GM18520 (cell line): ENCODE results near the gene GABARAPL2.
"Not testable (repeated sequence)": the region's sequence is repeated elsewhere in the genome, so short reads cannot be mapped to it uniquely, and the experiment has no call there.

Experiments used
- ATAC-seq: cut with Tn5 transposase; IDR thresholded peaks from one replicate; pipeline ENCODE4 v1.9.1; 2021; ENCODE audit not compliant: unreplicated experiment

The GABARAPL2 gene

GRCh38 chr16:75566040-75566757 is at the start of gene GABARAPL2:
GABARAPL2 (plus strand) TSS chr16:75566379; CDS start chr16:75566487, 108 bp downstream.
- ATAC-seq, result peak; percentile 35

- ATAC-seq, result no peak
Measured at GRCh38 chr16:75519175-75519574, 47.0 kb upstream of the GABARAPL2 start.

- ATAC-seq, result no peak
Measured at GRCh38 chr16:75526032-75526790, 40.0 kb upstream of the GABARAPL2 start.

- no peak for ATAC-seq
Measured at GRCh38 chr16:75527825-75528299, 38.3 kb upstream of the GABARAPL2 start.

GRCh38 chr16:75529056-75529905 is 36.9 kb upstream of the GABARAPL2 start:
- no peak for ATAC-seq

- ATAC-seq, result no peak
Measured at GRCh38 chr16:75529959-75530358, 36.2 kb upstream of the GABARAPL2 start.

GRCh38 chr16:75532142-75532765 is 33.9 kb upstream of the GABARAPL2 start:
- ATAC-seq, result no peak

- no peak for ATAC-seq
Measured at GRCh38 chr16:75532791-75533190, 33.4 kb upstream of the GABARAPL2 start.

GRCh38 chr16:75534560-75535205 is 31.5 kb upstream of the GABARAPL2 start:
- ATAC-seq, result no peak

GRCh38 chr16:75535211-75535843 is 30.9 kb upstream of the GABARAPL2 start:
- ATAC-seq, result no peak

GRCh38 chr16:75535901-75536300 is 30.3 kb upstream of the GABARAPL2 start, which contains the start of gene CHST5:
CHST5 (minus strand) TSS chr16:75536108; CDS start chr16:75530384, 5,724 bp downstream.
- no peak for ATAC-seq

GRCh38 chr16:75537776-75538175 is 28.4 kb upstream of the GABARAPL2 start:
- no peak for ATAC-seq

GRCh38 chr16:75538882-75539565 is 27.2 kb upstream of the GABARAPL2 start:
- not testable (repeated sequence) for ATAC-seq

GRCh38 chr16:75541236-75541635 is 24.9 kb upstream of the GABARAPL2 start:
- no peak for ATAC-seq

GRCh38 chr16:75542462-75542861 is 23.7 kb upstream of the GABARAPL2 start:
- ATAC-seq, result not testable (repeated sequence)

GRCh38 chr16:75545879-75546278 is 20.3 kb upstream of the GABARAPL2 start:
- ATAC-seq, result not testable (repeated sequence)

GRCh38 chr16:75546293-75546692 is 19.9 kb upstream of the GABARAPL2 start:
- ATAC-seq, result no peak

GRCh38 chr16:75548456-75548855 is 17.7 kb upstream of the GABARAPL2 start:
- ATAC-seq, result not testable (repeated sequence)

- ATAC-seq, result peak; percentile 52
Measured at GRCh38 chr16:75550211-75550662, 15.9 kb upstream of the GABARAPL2 start.
